Endothelial cell of umbilical vein (primary cell): ENCODE data around the gene LIMCH1.

Experiments used
- EZH2 ChIP-seq: IDR thresholded peaks from 2 replicates; pipeline ENCODE4 v1.6.1; 2012; ENCODE audit warnings: borderline replicate concordance, low read depth, mild to moderate bottlenecking, moderate library complexity, low read length, inconsistent platforms; ENCODE audit not compliant: severe bottlenecking
- GATA2 ChIP-seq: IDR thresholded peaks from 2 replicates; pipeline ENCODE4 v1.7.0; 2011; ENCODE audit warnings: low read depth, mild to moderate bottlenecking, moderate library complexity, mixed read lengths, low read length; ENCODE audit not compliant: insufficient read length, insufficient read depth
- TF ChIP-seq, protein P1 (sequence below), 2 donors: IDR thresholded peaks; 1 replicate in 1 of 2; 2 replicates in 1 of 2; pipeline ENCODE4 v1.5.1; 2011; ENCODE audit warnings: low read length in 2 of 2, mild to moderate bottlenecking in 2 of 2, moderate library complexity in 2 of 2, control low read depth in 1 of 2, inconsistent platforms in 1 of 2, low read depth in 1 of 2; ENCODE audit not compliant: insufficient read depth in 1 of 2; ENCODE audit errors: extremely low read depth in 1 of 2
- TF ChIP-seq, protein P2 (sequence below): IDR thresholded peaks from 2 replicates; pipeline ENCODE4 v1.6.1; 2011; ENCODE audit not compliant: insufficient read depth, insufficient read length

DNA sequence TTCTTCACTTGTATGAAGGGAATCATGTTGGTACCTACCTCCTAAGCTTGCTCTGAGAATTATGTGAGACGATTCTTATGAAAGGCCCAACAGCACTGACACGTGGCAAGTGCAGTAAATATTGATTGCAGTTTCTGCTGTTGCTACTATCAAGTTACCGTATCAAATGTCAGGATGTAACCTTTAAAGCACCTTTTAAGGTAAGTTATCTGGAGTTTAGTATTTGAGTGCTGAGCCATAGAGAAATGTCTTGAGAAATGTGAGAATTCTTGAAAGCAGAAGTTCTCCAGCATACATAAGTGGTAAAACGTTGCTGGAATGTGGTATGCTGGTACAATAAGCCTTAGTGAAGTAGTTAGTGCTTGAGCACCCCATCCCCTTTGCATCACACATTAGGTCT, 120.2 kb downstream of the LIMCH1 start:
- TF ChIP-seq, protein P1, sequence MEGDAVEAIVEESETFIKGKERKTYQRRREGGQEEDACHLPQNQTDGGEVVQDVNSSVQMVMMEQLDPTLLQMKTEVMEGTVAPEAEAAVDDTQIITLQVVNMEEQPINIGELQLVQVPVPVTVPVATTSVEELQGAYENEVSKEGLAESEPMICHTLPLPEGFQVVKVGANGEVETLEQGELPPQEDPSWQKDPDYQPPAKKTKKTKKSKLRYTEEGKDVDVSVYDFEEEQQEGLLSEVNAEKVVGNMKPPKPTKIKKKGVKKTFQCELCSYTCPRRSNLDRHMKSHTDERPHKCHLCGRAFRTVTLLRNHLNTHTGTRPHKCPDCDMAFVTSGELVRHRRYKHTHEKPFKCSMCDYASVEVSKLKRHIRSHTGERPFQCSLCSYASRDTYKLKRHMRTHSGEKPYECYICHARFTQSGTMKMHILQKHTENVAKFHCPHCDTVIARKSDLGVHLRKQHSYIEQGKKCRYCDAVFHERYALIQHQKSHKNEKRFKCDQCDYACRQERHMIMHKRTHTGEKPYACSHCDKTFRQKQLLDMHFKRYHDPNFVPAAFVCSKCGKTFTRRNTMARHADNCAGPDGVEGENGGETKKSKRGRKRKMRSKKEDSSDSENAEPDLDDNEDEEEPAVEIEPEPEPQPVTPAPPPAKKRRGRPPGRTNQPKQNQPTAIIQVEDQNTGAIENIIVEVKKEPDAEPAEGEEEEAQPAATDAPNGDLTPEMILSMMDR (IDR thresholded peaks at IDR 0.05; ENCODE audit: extremely low read depth in 1 of 2, insufficient read depth in 1 of 2, low read depth in 1 of 2, low read length in 2 of 2), result no peak
- TF ChIP-seq, protein P2, sequence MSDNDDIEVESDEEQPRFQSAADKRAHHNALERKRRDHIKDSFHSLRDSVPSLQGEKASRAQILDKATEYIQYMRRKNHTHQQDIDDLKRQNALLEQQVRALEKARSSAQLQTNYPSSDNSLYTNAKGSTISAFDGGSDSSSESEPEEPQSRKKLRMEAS, result no peak
- no peak for TF ChIP-seq EZH2
- no peak for TF ChIP-seq GATA2
